ENCODE results near the gene HYKK.
"Not testable (repeated sequence)": the region's sequence is repeated elsewhere in the genome, so short reads cannot be mapped to it uniquely, and the experiment has no call there.

Gene HYKK, protein sequence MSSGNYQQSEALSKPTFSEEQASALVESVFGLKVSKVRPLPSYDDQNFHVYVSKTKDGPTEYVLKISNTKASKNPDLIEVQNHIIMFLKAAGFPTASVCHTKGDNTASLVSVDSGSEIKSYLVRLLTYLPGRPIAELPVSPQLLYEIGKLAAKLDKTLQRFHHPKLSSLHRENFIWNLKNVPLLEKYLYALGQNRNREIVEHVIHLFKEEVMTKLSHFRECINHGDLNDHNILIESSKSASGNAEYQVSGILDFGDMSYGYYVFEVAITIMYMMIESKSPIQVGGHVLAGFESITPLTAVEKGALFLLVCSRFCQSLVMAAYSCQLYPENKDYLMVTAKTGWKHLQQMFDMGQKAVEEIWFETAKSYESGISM

DNA sequence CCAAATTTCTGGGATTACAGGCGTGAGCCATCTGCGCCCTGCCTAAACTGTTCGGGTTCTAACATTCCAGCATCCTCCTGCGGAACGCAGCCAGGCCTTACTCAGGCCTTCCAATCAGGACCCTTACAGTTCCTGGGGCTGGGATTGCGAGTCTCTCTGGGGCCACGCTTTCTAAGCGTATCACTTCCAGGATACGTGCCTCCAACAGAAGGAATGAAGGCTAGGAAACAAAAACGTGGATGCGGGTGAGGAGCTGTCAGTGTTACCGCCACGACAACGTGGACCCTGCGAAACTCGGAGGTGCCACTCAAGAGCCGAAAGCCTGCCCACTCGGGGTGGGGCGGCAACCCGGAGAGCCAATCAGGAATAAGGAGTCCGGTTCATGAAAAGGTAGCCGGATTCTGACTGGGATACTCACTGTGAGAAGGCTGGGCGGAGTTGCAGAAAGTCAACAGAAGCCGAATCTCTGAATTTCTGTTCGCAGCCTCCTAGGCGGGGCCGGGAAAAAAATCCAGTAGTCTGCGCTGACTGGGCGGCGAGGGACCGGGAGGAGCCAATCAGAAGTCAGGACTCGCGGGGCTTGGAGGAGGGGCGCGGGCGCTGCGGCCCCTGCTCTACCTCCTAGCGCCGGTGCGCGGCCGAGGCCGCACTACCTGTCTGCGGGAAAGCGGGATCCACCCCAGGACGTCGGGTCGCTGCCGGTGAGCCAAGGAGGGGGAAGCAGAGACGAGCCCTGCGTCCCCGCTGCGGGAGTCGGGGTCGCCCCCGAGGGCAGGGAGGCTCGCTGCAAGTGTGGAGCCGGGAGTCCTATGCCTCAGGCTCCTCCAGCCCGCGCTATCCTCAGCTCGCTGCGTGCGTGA lies at the start of gene HYKK:
Gene HYKK (plus strand): TSS at position 607 of the 860 bp plus-strand sequence. CDS start 5,512 bp downstream, outside the sequence.
- peak; percentile 32 to 62 for DNase-seq (ENCODE audit: low read depth in 1 of 2, low spot score in 1 of 2)

DNA sequence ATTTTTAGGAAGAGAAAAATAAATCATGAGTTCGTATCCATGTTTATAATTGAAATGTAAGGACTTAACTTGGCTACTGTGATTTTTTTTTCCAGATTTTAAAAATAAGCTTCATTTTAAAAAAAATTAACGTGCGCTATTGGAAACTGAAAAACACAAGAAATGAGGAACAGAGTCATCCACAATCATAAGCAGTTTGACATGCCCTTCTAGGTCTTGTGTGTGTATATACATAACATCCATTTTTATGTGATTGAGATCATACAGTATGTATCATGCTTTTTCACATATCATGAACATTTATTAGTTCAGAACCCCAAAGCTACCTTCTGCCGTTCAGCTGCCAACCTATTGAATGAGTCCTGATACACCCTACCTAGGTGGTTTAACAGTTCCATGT lies 46.6 kb upstream of the HYKK start:
- DNase-seq (ENCODE audit: low read depth in 1 of 2, low spot score in 1 of 2), result no peak

DNA sequence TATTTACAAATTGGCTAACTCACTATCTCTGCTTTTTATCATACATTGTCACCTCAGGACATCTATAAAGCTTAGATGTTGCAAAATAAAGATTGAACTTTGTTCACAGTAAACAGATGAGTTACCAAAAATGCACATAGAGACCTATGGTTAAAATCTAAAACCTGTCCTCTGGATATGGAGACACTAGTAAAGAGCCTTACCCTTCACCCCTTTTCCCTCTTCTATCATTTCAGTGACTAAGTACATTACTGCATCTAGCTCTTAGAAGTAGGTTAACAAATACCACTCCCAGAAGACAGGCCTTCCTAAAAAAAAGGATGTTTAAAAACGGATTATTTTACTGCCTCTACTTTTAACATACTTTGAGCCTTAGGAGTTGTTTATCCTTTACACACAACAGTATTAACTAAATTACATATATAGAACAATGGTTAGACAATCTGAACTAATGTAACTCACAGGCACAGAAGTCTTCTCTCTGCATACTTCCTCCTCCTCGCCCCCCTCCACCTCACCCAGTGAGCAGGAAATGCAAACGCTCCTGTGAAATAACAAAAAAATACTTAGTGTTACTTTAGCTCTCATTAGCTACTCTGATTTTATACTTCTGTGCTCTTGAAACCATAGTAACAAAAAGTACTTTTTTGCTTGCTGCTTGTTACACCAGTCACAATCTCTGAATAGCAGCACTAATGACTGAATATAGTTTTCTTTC lies 46.0 kb upstream of the HYKK start:
- DNase-seq (ENCODE audit: low read depth in 1 of 2, low spot score in 1 of 2), result no peak

DNA sequence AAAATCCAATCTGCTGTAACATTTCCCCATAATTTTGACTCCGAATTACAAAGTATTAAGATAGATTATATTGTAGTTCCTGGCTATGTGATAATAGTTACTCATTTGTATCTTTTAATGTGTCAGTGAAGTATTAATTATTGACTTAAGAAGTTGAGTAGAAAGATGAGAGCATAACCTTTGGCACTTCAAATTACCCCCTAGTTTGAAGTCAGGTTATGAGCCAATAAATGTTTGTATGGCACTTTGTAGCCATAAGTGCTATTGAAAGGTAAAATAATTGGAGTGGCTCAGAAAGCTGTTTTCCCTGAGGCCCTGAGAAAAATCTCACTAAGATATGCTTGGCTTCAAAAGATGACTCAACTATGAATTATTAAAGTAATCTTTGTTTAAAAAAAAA lies 38.3 kb upstream of the HYKK start:
- no peak for DNase-seq (ENCODE audit: low read depth in 1 of 2, low spot score in 1 of 2)

DNA sequence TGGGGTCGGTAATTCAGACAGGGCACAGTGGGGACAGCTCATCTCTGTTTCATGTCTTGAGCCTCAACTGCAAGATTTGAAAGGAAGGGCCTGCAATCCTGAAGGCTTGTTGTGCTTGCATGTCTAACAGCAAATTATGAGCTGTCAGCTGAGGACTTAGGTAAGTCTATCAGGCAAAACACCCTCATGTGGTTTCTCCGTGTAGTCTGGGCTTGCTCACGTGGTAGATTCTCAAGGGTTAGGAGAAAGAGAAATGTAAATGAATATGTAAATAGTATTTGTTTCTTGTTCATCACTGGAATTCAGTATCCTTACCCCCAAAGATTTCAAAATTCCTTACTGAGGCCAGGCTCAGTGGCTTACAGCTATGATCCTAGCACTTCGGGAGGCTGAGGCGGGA lies 30.1 kb upstream of the HYKK start:
- no peak for DNase-seq (ENCODE audit: low read depth in 1 of 2, low spot score in 1 of 2)

DNA sequence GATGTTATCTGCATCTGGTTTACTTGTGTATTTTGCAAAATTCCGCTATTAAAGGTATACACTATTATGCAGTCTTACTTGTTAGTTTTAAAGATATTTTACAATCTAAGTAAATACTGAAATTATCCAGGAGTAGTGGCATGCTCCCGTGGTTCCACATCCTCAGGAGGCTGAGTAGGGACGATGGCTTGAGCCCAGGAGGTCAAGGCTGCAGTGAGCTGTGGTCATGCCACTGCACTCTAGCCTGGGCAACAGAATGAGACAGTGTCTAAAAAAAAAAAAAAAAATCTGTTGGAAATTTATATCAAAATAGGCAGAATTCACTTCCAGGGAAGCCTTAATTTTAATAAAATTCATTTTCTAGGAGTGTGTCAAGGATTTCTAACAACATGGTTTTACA lies 27.7 kb upstream of the HYKK start:
- DNase-seq (ENCODE audit: low read depth in 1 of 2, low spot score in 1 of 2), result no peak

DNA sequence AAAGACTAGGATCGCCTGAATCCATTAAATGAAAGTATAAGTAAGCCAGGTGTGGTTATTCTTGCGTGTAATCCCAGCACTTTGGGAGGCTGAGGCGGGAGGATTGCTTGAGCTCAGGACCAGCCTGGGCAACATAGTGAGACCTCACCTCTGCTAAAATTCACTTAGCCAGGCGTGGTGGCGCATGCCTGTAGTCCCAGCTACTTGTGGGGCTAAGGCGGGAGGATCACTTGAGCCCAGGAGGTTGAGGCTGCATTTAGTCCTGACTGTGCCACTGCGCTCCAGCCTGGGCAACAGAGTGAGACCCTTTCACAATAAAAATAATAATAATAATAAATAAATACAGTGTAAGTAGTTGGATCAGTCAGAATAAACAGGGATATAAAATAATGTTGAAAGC lies 25.5 kb upstream of the HYKK start:
- DNase-seq (ENCODE audit: low read depth in 1 of 2, low spot score in 1 of 2), result no peak

DNA sequence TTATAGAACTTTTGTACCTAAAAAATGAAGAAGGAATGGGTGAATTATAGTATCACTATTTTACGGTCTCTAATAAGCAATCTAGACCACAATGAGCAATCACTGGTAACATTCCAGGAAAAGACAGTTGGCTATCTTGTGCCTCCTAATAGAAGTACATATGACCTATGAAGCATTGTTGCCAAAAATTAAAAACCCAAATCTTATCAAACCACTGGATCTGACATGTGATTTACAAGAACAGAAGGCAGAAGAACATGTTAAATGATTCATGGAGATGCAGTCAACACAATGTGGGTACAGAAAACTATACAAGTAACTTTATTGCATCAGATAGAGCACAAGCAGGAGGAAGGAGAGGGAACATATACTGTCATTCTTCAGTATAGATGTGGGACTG lies 14.5 kb upstream of the HYKK start:
- no peak for DNase-seq (ENCODE audit: low read depth in 1 of 2, low spot score in 1 of 2)

DNA sequence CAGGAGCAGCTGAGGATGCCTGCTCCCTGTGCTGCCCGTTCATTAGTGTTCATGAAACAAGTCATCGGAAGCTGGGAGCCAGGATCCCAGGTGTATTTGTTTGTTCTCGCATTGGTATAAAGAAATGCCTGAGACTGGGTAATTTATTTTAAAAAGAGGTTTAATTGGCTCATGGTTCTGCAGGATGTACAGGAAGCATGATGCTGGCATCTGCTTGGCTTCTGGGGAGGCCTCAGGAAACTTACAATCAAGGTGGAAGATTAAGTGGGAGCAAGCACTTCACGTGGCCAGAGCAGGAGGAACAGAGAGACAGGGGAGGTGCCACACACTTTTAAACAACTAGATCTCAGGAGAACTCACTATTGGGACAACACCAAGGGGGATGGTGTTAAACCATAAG lies 5.5 kb upstream of the HYKK start:
- DNase-seq (ENCODE audit: low read depth in 1 of 2, low spot score in 1 of 2), result no peak

DNA sequence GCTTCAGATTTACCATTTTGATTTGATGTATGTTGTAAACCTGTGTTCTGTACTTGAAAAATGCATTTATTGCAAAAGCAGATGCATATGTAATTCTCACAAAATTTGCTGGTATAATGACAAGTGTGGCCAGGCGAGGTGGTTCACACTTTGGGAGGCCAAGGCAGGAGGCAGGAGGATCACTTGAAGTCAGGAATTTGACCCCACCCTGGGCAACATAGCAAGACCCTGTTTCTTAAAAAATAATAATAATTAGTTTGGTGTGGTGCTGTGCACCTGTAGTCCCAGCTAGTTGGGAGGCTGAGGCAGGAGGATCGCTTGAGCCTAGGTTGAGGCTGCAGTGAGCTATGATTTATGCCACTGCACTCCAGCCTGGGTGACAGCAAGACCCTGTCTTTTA lies 4.7 kb upstream of the HYKK start:
- DNase-seq (ENCODE audit: low read depth in 1 of 2, low spot score in 1 of 2), result no peak

DNA sequence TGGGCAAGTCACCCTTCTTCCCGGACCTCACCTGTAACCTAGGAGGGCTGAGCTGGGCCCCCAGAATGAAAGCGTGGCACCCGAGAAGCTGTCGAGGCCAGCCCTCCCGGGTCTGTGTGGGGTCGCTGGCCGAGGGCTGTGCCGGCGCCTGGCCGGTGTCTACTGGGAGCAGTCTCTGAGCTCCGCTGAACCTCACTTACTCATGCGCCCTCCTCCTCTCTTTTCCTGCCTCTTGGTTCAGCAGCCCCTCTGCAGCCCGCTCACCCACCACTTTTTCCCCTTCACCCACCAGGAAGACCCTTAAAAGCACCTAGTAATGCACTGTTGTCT lies 419 bp downstream of the HYKK start:
- DNase-seq (ENCODE audit: low read depth in 1 of 2, low spot score in 1 of 2), result no peak

DNA sequence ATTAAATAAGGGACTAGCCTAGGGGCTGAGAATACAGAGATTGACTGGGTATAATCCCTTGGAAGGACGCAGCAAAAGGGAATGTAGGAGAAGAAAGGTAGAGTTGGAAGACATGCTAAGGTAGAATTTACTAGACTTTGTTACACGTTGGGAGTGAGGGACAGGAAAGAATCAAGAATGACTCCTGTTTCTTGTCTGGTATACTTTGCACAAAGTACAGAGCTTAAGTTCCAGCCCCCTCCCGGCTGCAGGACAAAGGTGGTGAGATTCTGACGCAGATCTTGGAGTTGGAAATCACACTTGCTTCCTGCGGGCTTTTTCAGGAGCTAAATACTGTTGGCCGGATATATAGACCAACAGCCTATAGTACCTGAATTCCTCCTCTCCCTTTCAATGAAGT lies 895 bp downstream of the HYKK start:
- no peak for DNase-seq (ENCODE audit: low read depth in 1 of 2, low spot score in 1 of 2)

DNA sequence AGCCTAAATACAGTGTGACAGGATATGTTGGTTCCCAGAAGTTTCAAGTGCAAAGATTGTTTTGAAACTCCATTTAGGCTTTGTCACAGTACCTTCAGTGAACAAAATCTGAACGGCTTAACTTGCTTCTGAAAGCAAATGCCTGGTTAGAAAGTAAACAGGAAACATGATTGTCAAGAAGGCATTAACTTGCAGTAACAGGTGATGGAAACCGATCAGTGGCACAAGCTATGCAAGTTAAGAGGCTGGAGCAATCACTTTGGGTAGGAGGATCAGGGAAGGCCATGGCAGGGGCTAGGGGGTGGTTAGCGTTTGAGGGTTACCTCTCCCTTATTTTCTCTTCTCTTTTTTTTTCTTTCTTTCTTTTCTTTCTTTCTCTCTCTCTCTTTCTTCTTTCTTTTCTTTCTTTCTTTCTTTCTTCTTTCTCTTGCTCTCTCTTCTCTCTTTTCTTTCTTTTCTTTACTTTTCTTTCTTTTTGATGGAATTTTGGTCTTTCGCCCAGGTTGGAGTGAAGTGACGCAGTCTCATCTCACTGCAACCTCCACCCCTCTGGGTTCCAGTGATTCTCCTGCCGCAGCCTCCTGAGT lies 2.4 kb downstream of the HYKK start:
- no peak for DNase-seq (ENCODE audit: low read depth in 1 of 2, low spot score in 1 of 2)

DNA sequence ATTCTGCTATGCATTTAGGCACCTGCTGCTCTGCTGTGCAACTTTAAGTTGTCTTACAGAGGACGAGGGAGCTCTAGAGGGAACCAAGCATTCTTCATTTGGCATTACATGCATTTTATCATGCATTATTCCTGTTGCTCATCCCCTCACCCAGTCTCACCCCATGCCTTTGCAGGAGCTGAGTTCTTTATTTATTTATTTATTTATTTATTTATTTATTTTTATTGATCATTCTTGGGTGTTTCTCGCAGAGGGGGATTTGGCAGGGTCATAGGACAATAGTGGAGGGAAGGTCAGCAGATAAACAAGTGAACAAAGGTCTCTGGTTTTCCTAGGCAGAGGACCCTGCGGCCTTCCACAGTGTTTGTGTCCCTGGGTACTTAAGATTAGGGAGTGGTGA lies 12.7 kb downstream of the HYKK start:
- not testable (repeated sequence) for DNase-seq (ENCODE audit: low read depth in 1 of 2, low spot score in 1 of 2)

DNA sequence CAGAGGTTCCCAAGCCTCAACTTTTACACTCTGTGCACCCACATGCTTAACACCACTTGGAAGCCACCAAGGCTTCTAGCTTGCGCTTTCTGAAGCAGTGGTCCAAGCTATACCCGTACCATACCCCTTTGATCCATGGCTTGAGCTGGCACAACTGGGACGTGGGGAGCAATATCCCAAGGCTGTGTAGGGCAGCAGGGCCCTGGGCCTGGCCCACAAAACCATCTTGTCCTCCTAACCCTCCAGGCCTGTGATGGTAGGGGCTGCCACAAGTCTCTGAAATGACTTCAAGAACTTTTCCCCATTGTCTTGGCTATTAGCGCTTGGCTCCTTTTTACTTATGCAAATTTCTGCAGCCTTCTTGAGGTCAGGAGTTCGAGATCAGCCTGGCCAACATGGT lies 16.9 kb downstream of the HYKK start:
- no peak for DNase-seq (ENCODE audit: low read depth in 1 of 2, low spot score in 1 of 2)

DNA sequence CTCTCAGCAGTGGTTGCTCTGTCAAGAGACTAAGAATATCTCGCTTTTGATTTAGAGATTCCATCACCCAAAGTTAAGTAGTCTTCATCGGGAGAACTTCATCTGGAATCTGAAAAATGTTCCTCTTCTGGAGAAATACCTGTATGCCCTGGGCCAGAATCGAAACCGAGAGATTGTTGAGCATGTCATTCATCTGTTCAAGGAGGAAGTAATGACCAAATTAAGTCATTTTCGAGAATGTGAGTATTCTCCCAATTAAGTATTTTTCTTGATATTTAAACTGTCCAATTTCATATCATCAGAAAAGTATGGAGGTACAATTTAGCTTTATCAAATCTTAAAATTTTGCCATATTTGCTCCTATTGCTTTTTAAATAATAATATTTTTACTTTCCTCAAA lies 19.9 kb downstream of the HYKK start:
- no peak for DNase-seq (ENCODE audit: low read depth in 1 of 2, low spot score in 1 of 2)

DNA sequence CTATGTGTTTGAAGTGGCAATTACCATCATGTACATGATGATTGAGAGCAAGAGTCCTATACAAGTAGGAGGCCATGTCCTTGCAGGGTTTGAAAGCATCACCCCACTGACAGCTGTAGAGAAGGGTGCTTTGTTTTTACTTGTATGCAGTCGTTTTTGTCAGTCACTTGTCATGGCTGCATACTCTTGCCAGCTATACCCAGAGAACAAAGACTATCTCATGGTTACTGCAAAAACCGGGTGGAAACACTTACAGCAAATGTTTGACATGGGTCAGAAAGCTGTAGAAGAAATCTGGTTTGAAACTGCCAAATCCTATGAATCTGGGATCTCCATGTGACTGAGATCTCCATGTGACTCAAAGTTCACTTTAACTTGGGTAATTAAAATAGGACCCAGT lies 26.0 kb downstream of the HYKK start:
- no peak for DNase-seq (ENCODE audit: low read depth in 1 of 2, low spot score in 1 of 2)

DNA sequence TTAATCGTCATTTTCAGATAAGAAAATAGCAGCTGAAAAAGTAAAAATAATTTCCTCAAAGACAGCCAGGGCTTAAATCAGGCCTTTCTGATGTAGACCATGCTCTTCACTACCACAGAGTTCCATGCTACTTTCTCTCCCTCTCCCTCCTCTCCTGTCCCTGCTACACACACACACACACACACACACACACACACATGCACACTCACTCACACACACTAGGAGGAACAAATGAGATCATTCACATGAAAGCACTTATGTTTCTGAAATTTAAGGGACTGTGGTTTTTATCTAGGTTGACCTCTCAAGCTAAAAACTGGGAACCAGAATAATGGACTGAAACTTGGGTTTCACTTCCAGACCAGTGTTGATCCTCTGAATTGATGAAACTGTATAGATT lies 28.8 kb downstream of the HYKK start:
- no peak for DNase-seq (ENCODE audit: low read depth in 1 of 2, low spot score in 1 of 2)

DNA sequence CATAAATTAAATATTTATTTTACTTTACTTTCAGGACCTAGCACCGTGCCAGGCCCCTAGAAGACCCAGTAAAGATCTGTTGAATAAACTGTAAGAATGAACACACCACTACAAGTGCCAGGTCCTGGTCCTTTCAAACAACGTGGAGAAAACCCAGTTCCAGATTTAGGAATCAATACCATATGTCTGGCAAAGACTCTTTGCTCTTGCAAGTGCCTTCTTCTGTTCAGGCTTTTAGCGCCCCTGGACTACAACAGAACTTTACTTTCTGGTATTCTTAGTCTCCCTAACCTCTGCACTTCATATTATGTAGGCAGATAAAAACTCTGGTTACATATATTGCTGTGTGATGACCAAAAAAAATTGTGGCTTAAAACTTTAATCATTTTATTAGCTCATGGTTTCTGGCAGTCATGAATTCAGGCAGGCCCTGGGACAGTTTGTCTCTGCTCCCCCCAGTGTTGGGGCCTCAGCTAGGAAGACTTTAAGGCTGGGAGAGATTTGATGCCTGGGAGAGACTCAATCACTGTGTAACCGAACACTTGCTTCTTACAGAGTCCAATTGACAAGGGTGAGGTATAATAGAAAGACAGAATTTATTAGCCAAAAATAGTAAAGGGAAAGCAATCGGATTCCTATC lies 30.0 kb downstream of the HYKK start:
- no peak for DNase-seq (ENCODE audit: low read depth in 1 of 2, low spot score in 1 of 2)

DNA sequence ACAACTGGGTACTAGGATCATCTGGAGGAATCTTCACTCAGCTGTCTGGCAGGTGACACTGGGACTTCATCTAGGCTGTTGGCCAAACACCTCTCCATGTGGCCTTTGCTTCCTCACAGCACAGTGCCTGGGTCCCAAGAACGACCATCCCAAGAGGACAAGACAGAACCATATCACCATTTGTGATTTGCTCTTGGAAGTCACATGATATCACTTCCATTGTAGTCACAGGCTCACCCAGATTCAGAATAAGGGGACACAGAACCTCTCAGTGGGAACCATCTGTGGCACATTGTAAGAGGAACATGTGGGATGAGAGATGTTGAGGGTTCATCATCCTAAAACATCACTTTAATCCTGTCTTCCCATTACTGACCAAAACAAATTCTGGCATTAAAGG lies 31.0 kb downstream of the HYKK start:
- no peak for DNase-seq (ENCODE audit: low read depth in 1 of 2, low spot score in 1 of 2)

DNA sequence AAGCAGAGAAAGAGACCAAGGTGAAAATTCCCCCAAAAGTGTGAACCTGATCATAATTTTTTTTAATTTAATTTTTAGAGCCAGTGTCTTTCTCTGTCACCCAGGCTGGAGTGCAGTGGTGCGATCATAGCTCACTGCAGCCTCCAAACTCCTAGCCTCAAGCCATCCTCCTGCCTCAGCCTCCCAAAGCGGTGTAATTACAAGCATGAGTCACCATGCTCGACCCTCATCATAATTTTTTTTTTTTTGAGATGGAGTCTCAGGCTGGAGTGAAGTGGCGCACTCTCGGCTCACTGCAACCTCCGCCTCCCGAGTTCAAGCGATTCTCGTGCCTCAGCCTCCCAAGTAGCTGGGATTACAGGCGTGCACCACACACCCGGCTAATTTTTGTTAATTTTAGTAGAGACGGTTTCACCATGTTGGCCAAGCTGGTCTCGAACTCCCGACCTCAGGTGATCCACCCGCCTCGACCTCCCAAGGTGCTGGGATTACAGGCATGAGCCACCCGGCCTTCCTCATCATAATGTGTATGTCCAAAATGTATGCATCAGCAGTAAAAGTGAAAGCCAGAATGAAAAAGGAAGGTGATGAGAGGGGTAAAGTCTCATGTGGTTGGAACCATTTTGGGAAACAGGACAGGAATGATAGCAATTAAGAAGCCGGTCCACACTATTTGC lies 32.2 kb downstream of the HYKK start:
- DNase-seq (ENCODE audit: low read depth in 1 of 2, low spot score in 1 of 2), result not testable (repeated sequence)

Data from stimulated activated CD4-positive, alpha-beta T cell treated with anti-CD3 and anti-CD28 coated beads, Interleukin-15, amount 100 ng/mL, for 1 hour (primary cell).